HG03558 (cell line): Measurements from ENCODE around the gene PPP1CA.

Experiments
- ATAC-seq: cut with Tn5 transposase; IDR thresholded peaks from one replicate; pipeline ENCODE4 v1.9.1; 2021; ENCODE audit warnings: moderate number of reproducible peaks; ENCODE audit not compliant: unreplicated experiment; ENCODE audit errors: extremely low read depth

Gene PPP1CA

GRCh38 chr11:67355023-67355793 lies 46.5 kb downstream of the PPP1CA start:
- ATAC-seq, result no peak

GRCh38 chr11:67354075-67355022 lies 47.3 kb downstream of the PPP1CA start:
- ATAC-seq, result no peak

GRCh38 chr11:67353317-67354074 lies 48.2 kb downstream of the PPP1CA start, which contains the start of gene POLD4:
TSS of gene POLD4 (minus strand) at chr11:67353546. CDS start at chr11:67353399, 147 bp downstream.
- peak; percentile 45 for ATAC-seq

- no peak for ATAC-seq
These were observed 48.9 kb downstream of the PPP1CA start for GRCh38 chr11:67352546-67353316.

GRCh38 chr11:67351275-67352005 lies 50.2 kb downstream of the PPP1CA start:
- ATAC-seq, result no peak

GRCh38 chr11:67349928-67350465 lies 51.7 kb downstream of the PPP1CA start:
- no peak for ATAC-seq

GRCh38 chr11:67349457-67349856 lies 52.2 kb downstream of the PPP1CA start:
- ATAC-seq, result no peak

- no peak for ATAC-seq
These were observed 52.6 kb downstream of the PPP1CA start for GRCh38 chr11:67349036-67349435.
